GM12878 (cell line): ENCODE data around the gene QPRT.
A peak's percentile ranks its signal among the peaks of the same experiment; 100 is the strongest.

Source experiments
- CHD1 ChIP-seq: IDR thresholded peaks from 2 replicates; pipeline ENCODE4 v1.6.1; 2012; ENCODE audit warnings: low read depth, low read length, improper control_type of control experiment
- CREB1 ChIP-seq: IDR thresholded peaks from 2 replicates; pipeline ENCODE4 v1.6.1; 2012; ENCODE audit warnings: low read depth, mild to moderate bottlenecking, inconsistent platforms
- RCOR1 ChIP-seq: conservative IDR thresholded peaks from 2 replicates; pipeline ENCODE4 v1.6.1; 2012; ENCODE audit warnings: low read depth, low read length, improper control_type of control experiment
- TF ChIP-seq, protein P1 (sequence below): IDR thresholded peaks from 2 replicates; pipeline ENCODE4 v1.6.1; 2012; ENCODE audit warnings: low read length, inconsistent platforms

DNA sequence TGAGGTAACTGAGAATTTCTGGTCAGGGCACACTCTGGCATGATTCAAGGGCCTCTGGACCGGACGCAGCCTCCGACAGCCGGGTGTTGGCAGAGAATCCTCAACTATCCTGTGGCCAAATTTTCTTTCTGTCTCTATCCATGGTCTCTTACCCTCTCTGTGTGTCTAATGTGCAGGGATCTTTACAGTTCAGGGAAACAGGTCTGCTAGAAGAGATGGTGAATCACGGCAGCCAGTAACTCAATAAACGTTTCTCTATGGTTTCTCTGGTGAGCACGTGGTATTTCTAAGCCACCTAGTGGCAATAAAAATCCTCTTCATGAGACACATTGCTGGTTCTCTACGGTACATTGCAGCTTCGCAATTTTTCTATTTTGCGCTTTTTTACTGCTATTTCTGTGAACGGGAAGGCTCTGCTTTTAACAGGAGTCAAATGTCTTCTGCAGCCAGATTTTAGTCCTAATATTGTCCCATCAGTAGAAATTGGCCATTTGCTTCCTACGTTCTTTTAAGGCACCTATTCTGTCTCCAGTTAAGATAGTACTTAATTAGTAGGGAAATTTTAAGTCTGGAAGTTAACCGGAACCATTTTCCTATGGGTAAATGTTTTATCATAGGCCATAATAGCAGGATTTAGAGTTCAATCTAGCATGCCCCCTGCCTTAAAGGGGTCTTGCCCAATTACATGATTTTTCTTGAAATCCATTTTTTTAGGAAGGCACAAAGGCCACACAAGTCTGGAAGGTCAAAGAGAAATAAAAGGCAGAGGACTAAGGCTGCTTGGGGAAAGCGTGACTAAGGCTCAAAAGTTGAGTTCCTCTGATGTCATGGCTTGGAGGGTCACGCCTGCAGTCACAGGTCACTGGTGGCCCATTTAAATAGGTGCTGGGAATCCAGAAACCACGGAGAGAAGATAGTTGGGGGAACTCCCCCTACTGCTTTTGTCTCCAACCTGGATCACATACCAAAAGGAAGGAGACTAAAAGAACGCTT lies 31.5 kb downstream of the QPRT start:
- TF ChIP-seq CHD1 (no peak), RCOR1 (no peak), CREB1 (0 out of 2 replicates have a peak, but pooled peaks have one; percentile 22)
- TF ChIP-seq, protein P1, sequence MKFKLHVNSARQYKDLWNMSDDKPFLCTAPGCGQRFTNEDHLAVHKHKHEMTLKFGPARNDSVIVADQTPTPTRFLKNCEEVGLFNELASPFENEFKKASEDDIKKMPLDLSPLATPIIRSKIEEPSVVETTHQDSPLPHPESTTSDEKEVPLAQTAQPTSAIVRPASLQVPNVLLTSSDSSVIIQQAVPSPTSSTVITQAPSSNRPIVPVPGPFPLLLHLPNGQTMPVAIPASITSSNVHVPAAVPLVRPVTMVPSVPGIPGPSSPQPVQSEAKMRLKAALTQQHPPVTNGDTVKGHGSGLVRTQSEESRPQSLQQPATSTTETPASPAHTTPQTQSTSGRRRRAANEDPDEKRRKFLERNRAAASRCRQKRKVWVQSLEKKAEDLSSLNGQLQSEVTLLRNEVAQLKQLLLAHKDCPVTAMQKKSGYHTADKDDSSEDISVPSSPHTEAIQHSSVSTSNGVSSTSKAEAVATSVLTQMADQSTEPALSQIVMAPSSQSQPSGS, result no peak
